K562 (cell line): ENCODE measurements around the gene ABCF2. TPM values are rescaled to one million over a fixed set of nuclear protein-coding genes. Genes with fewer than 3 reads are reported as not detected.

Experiments
- ATAC-seq: fragments of 200-7000 bp; cut with Tn5 transposase; 3 replicates; pipeline ENCODE4 v1.9.1; 2020; ENCODE audit warnings: moderate library complexity
- BruUV-seq: library from RNA; stranded (reverse); fragments of 400-500 nt; replicated peaks from 2 replicates; lab custom pipeline; 2021; lab: Mats Ljungman, UMichigan
- CTCF ChIA-PET: fragments of 300-600 bp; formaldehyde crosslinking; extraction: SDS; loops from one replicate; lab custom pipeline; 2021; ENCODE audit warnings: low intra/inter-chr PET ratio; lab: Yijun Ruan, JAX
- POLR2A ChIA-PET: fragments of 300-600, 350-650 bp; sonication (Branson Sonifier 250); formaldehyde crosslinking; extraction: SDS; loops from one replicate; lab custom pipeline; 2021; ENCODE audit warnings: antibody characterized with exemption, inconsistent platforms; lab: Yijun Ruan, JAX
- DNase-seq, 4 experiments: peaks; one replicate each; pipeline versions ENCODE4 v3.0.0 to v3.0.0-alpha.2; 2011 to 2018; ENCODE audit warnings: low spot score in 3 of 4, mixed read lengths in 3 of 4; ENCODE audit errors: extremely low read depth in 1 of 4
- FAIRE-seq: peaks from 2 replicates; lab custom pipeline; 2011; peaks lifted over from hg19 to GRCh38; lab: Jason Lieb, UNC
- H2AFZ ChIP-seq: 2 replicates; pipeline ENCODE4 v1.6.0; 2011; ENCODE audit warnings: low read depth, low read length, control low read depth, inconsistent platforms
- H3K27ac ChIP-seq: fragments of 200-600 bp; 3 replicates; pipeline ENCODE4 v1.8.0; 2011; ENCODE audit warnings: low read depth, mild to moderate bottlenecking, control low read depth, inconsistent platforms, low read length, moderate library complexity, mixed read lengths; ENCODE audit errors: extremely low read depth
- H3K27me3 ChIP-seq, 2 experiments: fragments of 300-600 bp in 1 of 2; 2 replicates in 1 of 2; 3 replicates in 1 of 2; pipeline versions ENCODE4 v1.6.0 to v1.8.0; 2011; ENCODE audit warnings: inconsistent platforms in 2 of 2, low read length in 2 of 2, mild to moderate bottlenecking in 1 of 2, mixed read lengths in 1 of 2, moderate library complexity in 1 of 2; ENCODE audit not compliant: control insufficient read depth in 2 of 2, insufficient read depth in 2 of 2
- H3K36me3 ChIP-seq: fragments of 300-600 bp; 3 replicates; pipeline ENCODE4 v1.8.0; 2011; ENCODE audit warnings: mild to moderate bottlenecking, low read length, inconsistent platforms; ENCODE audit not compliant: control insufficient read depth, insufficient read depth
- H3K4me1 ChIP-seq, 2 experiments: fragments of 200-600 bp in 1 of 2; replicated peaks in 1 of 2; 2 replicates in 1 of 2; 3 replicates in 1 of 2; pipeline versions ENCODE4 v1.5.1 to v1.8.0; 2011; ENCODE audit warnings: inconsistent platforms in 2 of 2, low read length in 2 of 2, mild to moderate bottlenecking in 1 of 2, mixed read lengths in 1 of 2, moderate library complexity in 1 of 2; ENCODE audit not compliant: control insufficient read depth in 2 of 2, insufficient read depth in 2 of 2
- H3K4me2 ChIP-seq: 2 replicates; pipeline ENCODE4 v1.6.1; 2011; ENCODE audit warnings: low read length, control low read depth, inconsistent platforms, mixed read lengths; ENCODE audit not compliant: insufficient read depth
- H3K4me3 ChIP-seq: fragments of 200-600 bp; sonication (generic), shearing (Covaris generic); 2 replicates; pipeline ENCODE4 v1.5.1; 2016; ENCODE audit warnings: control low read depth, inconsistent platforms
- H3K79me2 ChIP-seq: fragments of 200-600 bp; 3 replicates; pipeline ENCODE4 v1.8.0; 2011; ENCODE audit warnings: low read length, inconsistent platforms; ENCODE audit not compliant: control insufficient read depth, insufficient read depth
- H3K9ac ChIP-seq, 2 experiments: 2 replicates each; pipeline versions ENCODE4 v1.6.0 to v1.6.1; 2011; ENCODE audit warnings: low read depth in 2 of 2, low read length in 2 of 2, control low read depth in 1 of 2, inconsistent platforms in 1 of 2, mild to moderate bottlenecking in 1 of 2, mixed read lengths in 1 of 2; ENCODE audit not compliant: insufficient read depth in 1 of 2
- H3K9me1 ChIP-seq: one replicate; pipeline ENCODE4 v1.6.0; 2011; ENCODE audit warnings: inconsistent platforms, mild to moderate bottlenecking, low read length, moderate library complexity; ENCODE audit not compliant: control insufficient read depth, insufficient read depth
- H3K9me3 ChIP-seq: replicated peaks from 2 replicates; pipeline ENCODE4 v1.5.1; 2011; ENCODE audit warnings: low read depth, low read length, inconsistent platforms; ENCODE audit not compliant: control insufficient read depth, insufficient read depth
- H4K20me1 ChIP-seq: replicated peaks from 2 replicates; pipeline ENCODE4 v1.6.1; 2011; ENCODE audit warnings: low read length, inconsistent platforms, mixed read lengths; ENCODE audit not compliant: control insufficient read depth, insufficient read depth
- C11orf30 ChIP-seq: fragments of 450-650 bp; IDR thresholded peaks from 2 replicates; pipeline ENCODE4 v1.6.1; 2016; ENCODE audit warnings: low read depth, mild to moderate bottlenecking
- CBX2 ChIP-seq: fragments of 200-600 bp; sonication (generic); IDR thresholded peaks from one replicate; pipeline ENCODE4 v1.6.1; 2012; ENCODE audit warnings: mild to moderate bottlenecking, low read length, inconsistent platforms; ENCODE audit not compliant: insufficient read depth, poor library complexity, severe bottlenecking
- DACH1 ChIP-seq: fragments of 450-650 bp; IDR thresholded peaks from 2 replicates; pipeline ENCODE4 v1.6.1; 2018; ENCODE audit not compliant: partially characterized antibody
- ELF2 ChIP-seq: fragments of 250-450 bp; sonication (Bioruptor Pico); IDR thresholded peaks from 2 replicates; pipeline ENCODE4 v1.5.0; 2021; ENCODE audit warnings: mild to moderate bottlenecking
- ERF ChIP-seq: fragments of 450-650 bp; formaldehyde crosslinking; IDR thresholded peaks from 2 replicates; pipeline ENCODE4 v1.4.0; 2020; ENCODE audit warnings: mild to moderate bottlenecking, mixed read lengths
- HDAC2 ChIP-seq: fragments of 450-650 bp; IDR thresholded peaks from 2 replicates; pipeline ENCODE4 v1.6.1; 2016; ENCODE audit warnings: mild to moderate bottlenecking
- HDAC3 ChIP-seq: fragments of 450-650 bp; IDR thresholded peaks from 2 replicates; pipeline ENCODE4 v1.6.1; 2018; ENCODE audit warnings: borderline replicate concordance, mild to moderate bottlenecking, moderate library complexity; ENCODE audit not compliant: partially characterized antibody
- KDM1A ChIP-seq, 2 experiments: fragments of 450-650 bp; IDR thresholded peaks; 2 replicates each; pipeline ENCODE4 v1.6.1; 2016; ENCODE audit warnings: mild to moderate bottlenecking in 2 of 2
- MECOM ChIP-seq: fragments of 250-450 bp; sonication (Bioruptor Pico); IDR thresholded peaks from 2 replicates; pipeline ENCODE4 v1.8.0; 2022; ENCODE audit warnings: inconsistent platforms
- MNT ChIP-seq, 2 experiments: fragments of 450-650 bp; conservative IDR thresholded peaks; 2 replicates each; pipeline ENCODE4 v1.6.1; 2017; ENCODE audit warnings: mild to moderate bottlenecking in 2 of 2, moderate library complexity in 2 of 2
- MTA3 ChIP-seq: fragments of 450-650 bp; formaldehyde crosslinking; IDR thresholded peaks from 2 replicates; pipeline ENCODE4 v1.6.1; 2017; ENCODE audit warnings: mild to moderate bottlenecking, borderline replicate concordance
- RB1 ChIP-seq: fragments of 450-650 bp; IDR thresholded peaks from 2 replicates; pipeline ENCODE4 v1.6.1; 2017; ENCODE audit warnings: low read depth, mild to moderate bottlenecking
- TEAD1 ChIP-seq, 2 experiments: fragments of 450-650 bp in 1 of 2; sonication (generic) in 1 of 2; formaldehyde crosslinking; IDR thresholded peaks; 2 replicates each; pipeline versions ENCODE4 v1.4.0 to v1.8.0; 2020 to 2022; ENCODE audit warnings: mild to moderate bottlenecking in 2 of 2, missing genetic modification reagents in 1 of 2
- THRA ChIP-seq: fragments of 450-650 bp; IDR thresholded peaks from 2 replicates; pipeline ENCODE4 v1.6.1; 2017; ENCODE audit warnings: mild to moderate bottlenecking, moderate library complexity
- ZNF212 ChIP-seq: fragments of 450-650 bp; formaldehyde crosslinking; IDR thresholded peaks from 2 replicates; pipeline ENCODE4 v1.4.0; 2020; ENCODE audit warnings: mild to moderate bottlenecking
- ZZZ3 ChIP-seq: fragments of 450-650 bp; IDR thresholded peaks from 2 replicates; pipeline ENCODE4 v1.6.1; 2016; ENCODE audit warnings: antibody characterized with exemption, mild to moderate bottlenecking, moderate library complexity
- WGBS: fragments of 100-300 bp; shearing (Covaris generic); methylation state at CpG from one replicate; pipeline ENCODE4 v1.1.6; 2016; ENCODE audit warnings: low coverage, mixed read lengths; ENCODE audit not compliant: insufficient coverage; ENCODE audit errors: missing lambda C conversion rate; 5-methylcytosine and 5-hydroxymethylcytosine counted together
- in situ Hi-C: fragments of 300-500 bp; cut with MboI; formaldehyde crosslinking; loops from 4 replicates; pipeline ENCODE4 v1.15.0; 2018; ENCODE audit warnings: inconsistent platforms, mixed read lengths
- intact Hi-C: fragments of 100-400 bp; cut with micrococcal nuclease; formaldehyde crosslinking; loops from 2 replicates; pipeline ENCODE4 v1.14.2; 2022
- polyA plus RNA-seq, 8 experiments: library from polyadenylated mRNA; depleted of rRNA in 4 of 8; stranded (reverse) in 5 of 8; unstranded in 3 of 8; fragments of >200 nt; fragmentation: Nextera tagmentation in 2 of 8; fragmentation: Illumina TruSeq in 1 of 8; extraction: Ambion mirVana in 2 of 8; extraction: Trizol in 1 of 8; gene quantifications; 2 replicates each; pipeline versions ENCODE4 v1.2.1 to v1.2.3, GENCODE V29; 2011 to 2014; ENCODE audit warnings: inconsistent platforms in 1 of 8, missing spikeins in 1 of 8
- total RNA-seq, 7 experiments: library from RNA; depleted of rRNA in 6 of 7; stranded (reverse); fragments of >200 nt in 6 of 7; fragmentation: Illumina TruSeq in 2 of 7; extraction: Trizol in 2 of 7; gene quantifications; 2 replicates each; pipeline versions ENCODE4 v1.2.1 to v1.2.3, GENCODE V29; 2011 to 2021; ENCODE audit warnings: low replicate concordance in 1 of 7

ABCF2 gene
- total and polyA plus RNA-seq, 9 of the 15 experiments (the other 6 are each of a cell fraction or from before 2014, with no cell fraction given) = 62.1 to 224 (median 113) TPM

GRCh38 chr7:151206914-151207313 is 20.1 kb downstream of the ABCF2 start (continued):
- peak; percentile 88; the same call in 1 of the 2 replicates for TF ChIP-seq HDAC2
- peak; percentile 39; the same call in 1 of the 2 replicates for TF ChIP-seq MECOM (CRISPR knock-in tag)
- TF ChIP-seq DACH1 = peak; percentile 5
- TF ChIP-seq KDM1A (IDR thresholded peaks at IDR 0.05) = peak; percentile 97

GRCh38 chr7:151205730-151206129 is 21.3 kb downstream of the ABCF2 start:
- DNase-seq = no peak
- H3K36me3 ChIP-seq = no peaks in the 10 kb centered on the region
- H2AFZ ChIP-seq = no peak overlapping the region
- no peak overlapping the region for H3K4me3 ChIP-seq
- WGBS = 17% methylated on average over 6 of the region's 6 CpGs
- H3K27ac ChIP-seq = no peak overlapping the region
- H3K9ac ChIP-seq = no peak overlapping the region
- H3K27me3 ChIP-seq = peaks cover 50 to 51% of the 10 kb centered on the region in 2 experiments; a peak in 4 of 5 replicates
- TF ChIP-seq MTA3 = no peak
- no peak for TF ChIP-seq MNT (conservative IDR thresholded peaks at IDR 0.05)
- TF ChIP-seq ZZZ3 = no peak
- TF ChIP-seq C11orf30 = no peak
- TF ChIP-seq TEAD1 (CRISPR knock-in tag; IDR thresholded peaks at IDR 0.05) = no peak
- no peak for TF ChIP-seq ERF (CRISPR knock-in tag)
- no peak for TF ChIP-seq RB1
- TF ChIP-seq HDAC3 = no peak
- TF ChIP-seq ELF2 (CRISPR knock-in tag) = no peak
- TF ChIP-seq THRA = no peak
- TF ChIP-seq CBX2 = no peak
- no peak for TF ChIP-seq ZNF212 (CRISPR knock-in tag)
- no TSS peak for BruUV-seq
- no peaks in the 10 kb centered on the region for H3K79me2 ChIP-seq
- H3K9me3 ChIP-seq = no peaks in the 10 kb centered on the region
- FAIRE-seq = no peak
- no peaks in the 10 kb centered on the region for H3K9me1 ChIP-seq
- H3K4me2 ChIP-seq = no peak overlapping the region
- ATAC-seq = no peak
- intact Hi-C loops = loop anchor here (2.0 kb wide), 1 partner anchor 35 kb away; no protein-coding TSS in a partner anchor
- peaks cover 26% of the 10 kb centered on the region for H4K20me1 ChIP-seq
- in situ Hi-C loops = no loop called here
- CTCF ChIA-PET = no interaction called here
- peaks cover 15 to 19% of the 10 kb centered on the region in 2 experiments for H3K4me1 ChIP-seq
- POLR2A ChIA-PET = interaction anchor here (0.6 to 1.1 kb wide), 3 partner anchors 9 to 27 kb away, joined by 3 read pairs; partner anchors contain the start of gene CHPF2
